ENCODE measurements around the gene FAM170B. TPM values are rescaled to one million over a fixed set of nuclear protein-coding genes. Genes with fewer than 3 reads are reported as not detected.

Gene FAM170B
- total RNA-seq, 2 donors from 2014 or later: not detected

GRCh38 chr10:49107887-49108267 is 25.9 kb downstream of the FAM170B start:
- TF ChIP-seq, protein P1, sequence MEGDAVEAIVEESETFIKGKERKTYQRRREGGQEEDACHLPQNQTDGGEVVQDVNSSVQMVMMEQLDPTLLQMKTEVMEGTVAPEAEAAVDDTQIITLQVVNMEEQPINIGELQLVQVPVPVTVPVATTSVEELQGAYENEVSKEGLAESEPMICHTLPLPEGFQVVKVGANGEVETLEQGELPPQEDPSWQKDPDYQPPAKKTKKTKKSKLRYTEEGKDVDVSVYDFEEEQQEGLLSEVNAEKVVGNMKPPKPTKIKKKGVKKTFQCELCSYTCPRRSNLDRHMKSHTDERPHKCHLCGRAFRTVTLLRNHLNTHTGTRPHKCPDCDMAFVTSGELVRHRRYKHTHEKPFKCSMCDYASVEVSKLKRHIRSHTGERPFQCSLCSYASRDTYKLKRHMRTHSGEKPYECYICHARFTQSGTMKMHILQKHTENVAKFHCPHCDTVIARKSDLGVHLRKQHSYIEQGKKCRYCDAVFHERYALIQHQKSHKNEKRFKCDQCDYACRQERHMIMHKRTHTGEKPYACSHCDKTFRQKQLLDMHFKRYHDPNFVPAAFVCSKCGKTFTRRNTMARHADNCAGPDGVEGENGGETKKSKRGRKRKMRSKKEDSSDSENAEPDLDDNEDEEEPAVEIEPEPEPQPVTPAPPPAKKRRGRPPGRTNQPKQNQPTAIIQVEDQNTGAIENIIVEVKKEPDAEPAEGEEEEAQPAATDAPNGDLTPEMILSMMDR (conservative IDR thresholded peaks at IDR 0.05): no peak
- Histone ChIP-seq H3K4me3 (ENCODE audit: low read length) (no peak overlapping the region), H3K27ac (ENCODE audit: low read depth, low read length) (no peak overlapping the region), H3K9me3 (ENCODE audit: control insufficient read depth, low read length) (no peaks in the 10 kb centered on the region), H3K27me3 (ENCODE audit: control insufficient read depth, insufficient read depth, low read length, poor library complexity, severe bottlenecking) (peaks cover 14% of the 10 kb centered on the region), H3K4me1 (ENCODE audit: control insufficient read depth, insufficient read depth, low read length) (no peaks in the 10 kb centered on the region), H3K36me3 (ENCODE audit: control insufficient read depth, insufficient read depth, low read length) (no peaks in the 10 kb centered on the region), H3K9ac (ENCODE audit: extremely low read depth, low read length, poor library complexity, severe bottlenecking) (no peak overlapping the region)
- H3K9me3 Mint-ChIP-seq: no peaks in the 10 kb centered on the region
- WGBS, 2 experiments (ENCODE audit: insufficient coverage in 1 of 2, insufficient read length in 1 of 2): 92 to 100% methylated on average over 2 to 8 of the region's 8 CpGs
- H3K36me3 Mint-ChIP-seq (ENCODE audit: low read depth): no peaks in the 10 kb centered on the region
- H3K27me3 Mint-ChIP-seq (ENCODE audit: insufficient read depth): peaks cover 5% of the 10 kb centered on the region
- DNase-seq: no peak
- H3K4me3 Mint-ChIP-seq: no peak overlapping the region
- H3K27ac Mint-ChIP-seq: no peak overlapping the region
- peaks cover 6% of the 10 kb centered on the region for H3K4me1 Mint-ChIP-seq

DNA sequence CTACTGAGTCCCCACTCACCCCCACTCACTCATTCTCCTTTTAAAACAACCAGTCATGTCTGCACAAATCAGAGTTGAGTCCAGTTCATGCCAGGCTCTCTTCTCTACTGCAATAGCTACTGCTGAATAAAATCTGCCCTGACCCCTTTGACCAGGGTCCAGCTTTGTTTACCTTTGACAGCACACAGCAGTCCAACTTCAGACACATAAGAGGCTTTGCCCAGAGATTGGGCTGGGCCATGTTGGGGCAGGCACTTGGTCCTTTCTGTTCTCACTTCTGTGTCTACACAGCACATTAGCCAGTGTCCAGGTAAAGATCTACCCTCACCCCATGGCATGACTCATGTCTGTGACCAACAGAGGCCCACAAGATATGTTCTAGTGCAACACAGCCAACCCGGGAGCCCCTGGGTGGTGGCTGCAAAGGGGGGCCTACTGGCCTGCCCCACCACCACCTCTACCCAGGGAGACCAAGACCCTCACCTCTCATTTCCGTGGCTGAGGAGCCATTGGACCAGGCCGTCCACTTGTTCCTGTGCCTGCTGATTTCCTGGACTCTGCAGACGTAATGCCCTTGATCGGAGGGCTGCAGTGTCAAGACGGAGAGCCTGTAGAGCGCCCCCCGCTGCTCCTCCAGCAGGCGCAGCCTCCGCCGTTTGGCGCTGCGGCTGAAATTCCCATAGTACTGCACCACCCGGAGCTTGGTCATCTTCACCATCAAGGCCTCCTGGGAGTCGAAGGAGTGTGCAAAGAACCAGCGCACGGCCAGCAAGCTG is 26.5 kb downstream of the FAM170B start:
- no peak overlapping the region for H3K27ac ChIP-seq (ENCODE audit: low read depth, low read length)
- no peaks in the 10 kb centered on the region for H3K9me3 ChIP-seq (ENCODE audit: control insufficient read depth, low read length)
- no peak overlapping the region for H3K9ac ChIP-seq (ENCODE audit: extremely low read depth, low read length, poor library complexity, severe bottlenecking)
- no peak for DNase-seq
- Mint-ChIP-seq H3K4me3 (no peak overlapping the region), H3K27me3 (ENCODE audit: insufficient read depth) (peaks cover 5% of the 10 kb centered on the region), H3K27ac (no peak overlapping the region), H3K4me1 (peaks cover 6% of the 10 kb centered on the region), H3K36me3 (ENCODE audit: low read depth) (no peaks in the 10 kb centered on the region), H3K9me3 (no peaks in the 10 kb centered on the region)
- WGBS, 2 experiments (ENCODE audit: insufficient coverage in 1 of 2, insufficient read length in 1 of 2): 95 to 97% methylated on average over 15 to 17 of the region's 17 CpGs
- H3K4me1 ChIP-seq (ENCODE audit: control insufficient read depth, insufficient read depth, low read length): no peaks in the 10 kb centered on the region
- TF ChIP-seq, protein P1 (conservative IDR thresholded peaks at IDR 0.05): no peak
- H3K27me3 ChIP-seq (ENCODE audit: control insufficient read depth, insufficient read depth, low read length, poor library complexity, severe bottlenecking): peaks cover 11% of the 10 kb centered on the region
- H3K4me3 ChIP-seq (ENCODE audit: low read length): no peak overlapping the region
- no peaks in the 10 kb centered on the region for H3K36me3 ChIP-seq (ENCODE audit: control insufficient read depth, insufficient read depth, low read length)

GRCh38 chr10:49106451-49106850 is 27.4 kb downstream of the FAM170B start:
- Mint-ChIP-seq H3K36me3 (ENCODE audit: low read depth) (no peaks in the 10 kb centered on the region), H3K4me1 (peaks cover 6% of the 10 kb centered on the region), H3K27ac (no peak overlapping the region), H3K9me3 (no peaks in the 10 kb centered on the region), H3K4me3 (no peak overlapping the region), H3K27me3 (ENCODE audit: insufficient read depth) (no peaks in the 10 kb centered on the region)
- TF ChIP-seq, protein P1 (conservative IDR thresholded peaks at IDR 0.05): no peak
- 91 to 100% methylated on average over 3 to 7 of the region's 7 CpGs for WGBS, 2 experiments (ENCODE audit: insufficient coverage in 1 of 2, insufficient read length in 1 of 2)
- H3K4me3 ChIP-seq (ENCODE audit: low read length): no peak overlapping the region
- peaks cover 4% of the 10 kb centered on the region for H3K27me3 ChIP-seq (ENCODE audit: control insufficient read depth, insufficient read depth, low read length, poor library complexity, severe bottlenecking)
- no peaks in the 10 kb centered on the region for H3K9me3 ChIP-seq (ENCODE audit: control insufficient read depth, low read length)
- DNase-seq: no peak
- no peak overlapping the region for H3K27ac ChIP-seq (ENCODE audit: low read depth, low read length)
- H3K9ac ChIP-seq (ENCODE audit: extremely low read depth, low read length, poor library complexity, severe bottlenecking): no peak overlapping the region
- H3K36me3 ChIP-seq (ENCODE audit: control insufficient read depth, insufficient read depth, low read length): no peaks in the 10 kb centered on the region
- no peaks in the 10 kb centered on the region for H3K4me1 ChIP-seq (ENCODE audit: control insufficient read depth, insufficient read depth, low read length)
